Upper lobe of left lung (tissue), 4 donors: ENCODE measurements around the gene RNF103.

Experiments used
- CTCF ChIP-seq, 6 experiments: fragments of 450-650 bp in 4 of 6; fragments of 200-600 bp in 2 of 6; sonication (generic) in 2 of 6; IDR thresholded peaks; one replicate each; pipeline ENCODE4 v1.5.1; 2016 to 2019; ENCODE audit warnings: antibody characterized with exemption in 6 of 6
- POLR2A ChIP-seq, 4 donors: fragments of 450-650 bp; IDR thresholded peaks; one replicate each; pipeline ENCODE4 v1.5.1; 2016 to 2017; ENCODE audit warnings: antibody characterized with exemption in 4 of 4, mild to moderate bottlenecking in 2 of 4

GRCh38 chr2:86646329-86646728 lies 22.7 kb upstream of the RNF103 start:
- TF ChIP-seq CTCF (IDR thresholded peaks at IDR 0.05), result no peak
- TF ChIP-seq POLR2A (IDR thresholded peaks at IDR 0.05), result no peak
